Dendritic cell treated with granulocyte-macrophage colony-stimulating factor and Interleukin-4, amounts not matched to agents 40 ng/mL and 50 ng/mL, for 4 days (primary cell): Measurements from ENCODE around the gene RABGAP1L.
"Not testable (repeated sequence)": the region's sequence is repeated elsewhere in the genome, so short reads cannot be mapped to it uniquely, and the experiment has no call there.

Source experiments
- H3K27ac Mint-ChIP-seq: one replicate; pipeline ENCODE4 v1.8.0; 2022; ENCODE audit warnings: mild to moderate bottlenecking, mixed read lengths
- H3K27me3 Mint-ChIP-seq: one replicate; pipeline ENCODE4 v1.8.0; 2022; ENCODE audit warnings: mild to moderate bottlenecking, mixed read lengths
- H3K36me3 Mint-ChIP-seq: one replicate; pipeline ENCODE4 v1.8.0; 2022; ENCODE audit warnings: low read depth, mixed read lengths
- H3K4me1 Mint-ChIP-seq: one replicate; pipeline ENCODE4 v1.8.0; 2022; ENCODE audit warnings: low read depth, mixed read lengths
- H3K4me3 Mint-ChIP-seq: one replicate; pipeline ENCODE4 v1.8.0; 2022; ENCODE audit warnings: mild to moderate bottlenecking, moderate library complexity, mixed read lengths
- H3K9me3 Mint-ChIP-seq: one replicate; pipeline ENCODE4 v1.8.0; 2022; ENCODE audit warnings: mixed read lengths
- intact Hi-C: fragments of 100-400 bp; cut with micrococcal nuclease; formaldehyde crosslinking; loops from one replicate; pipeline ENCODE4 v1.15.0; 2022

RABGAP1L gene

GRCh38 chr1:174161813-174162212 lies 2.5 kb downstream of the RABGAP1L start:
- Mint-ChIP-seq H3K27ac (no peak overlapping the region), H3K4me3 (no peak overlapping the region), H3K4me1 (peaks cover 60% of the 10 kb centered on the region), H3K36me3 (peaks cover 24% of the 10 kb centered on the region), H3K9me3 (no peaks in the 10 kb centered on the region), H3K27me3 (no peaks in the 10 kb centered on the region)
- intact Hi-C loops = loop anchor here (2.0 kb wide), 1 partner anchor 293 kb away; the partner anchor contains the start of gene ZBTB37

DNA sequence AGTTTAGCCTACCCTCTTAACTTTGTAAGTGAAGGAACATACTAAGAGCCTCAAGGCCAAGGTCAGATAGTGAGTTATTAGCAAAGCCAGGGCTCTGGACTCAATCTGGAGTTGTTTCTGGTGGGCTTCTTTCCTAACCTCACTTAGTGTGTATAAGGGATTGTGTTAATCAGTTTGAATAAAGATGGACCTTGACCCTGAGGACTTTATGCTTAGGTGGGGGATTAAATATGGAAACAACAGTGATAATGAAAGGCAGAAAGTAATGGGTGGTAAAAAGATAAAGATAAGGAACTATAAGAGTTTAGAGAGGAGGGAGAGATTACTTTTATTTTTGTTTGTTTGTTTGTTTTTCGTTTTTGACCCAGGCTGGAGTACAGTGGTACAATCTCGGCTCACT lies 5.5 kb downstream of the RABGAP1L start:
- peak overlapping the region; percentile 45 for H3K27ac Mint-ChIP-seq
- H3K4me1 Mint-ChIP-seq = peaks cover 55% of the 10 kb centered on the region
- intact Hi-C loops = no loop called here
- peaks cover 16% of the 10 kb centered on the region for H3K36me3 Mint-ChIP-seq
- no peak overlapping the region for H3K4me3 Mint-ChIP-seq
- H3K27me3 Mint-ChIP-seq = no peaks in the 10 kb centered on the region
- no peaks in the 10 kb centered on the region for H3K9me3 Mint-ChIP-seq

GRCh38 chr1:174165471-174166137 lies 6.3 kb downstream of the RABGAP1L start:
- intact Hi-C loops = no loop called here
- peak overlapping the region; percentile 28 for H3K27ac Mint-ChIP-seq
- no peaks in the 10 kb centered on the region for H3K27me3 Mint-ChIP-seq
- H3K4me3 Mint-ChIP-seq = no peak overlapping the region
- peaks cover 47% of the 10 kb centered on the region for H3K4me1 Mint-ChIP-seq
- peaks cover 11% of the 10 kb centered on the region for H3K36me3 Mint-ChIP-seq
- no peaks in the 10 kb centered on the region for H3K9me3 Mint-ChIP-seq

GRCh38 chr1:174166530-174167264 lies 7.4 kb downstream of the RABGAP1L start:
- Mint-ChIP-seq H3K36me3 (peaks cover 11% of the 10 kb centered on the region), H3K4me3 (no peak overlapping the region), H3K4me1 (peaks cover 38% of the 10 kb centered on the region), H3K27me3 (no peaks in the 10 kb centered on the region), H3K9me3 (no peaks in the 10 kb centered on the region), H3K27ac (peak overlapping the region; percentile 28)
- intact Hi-C loops = no loop called here

DNA sequence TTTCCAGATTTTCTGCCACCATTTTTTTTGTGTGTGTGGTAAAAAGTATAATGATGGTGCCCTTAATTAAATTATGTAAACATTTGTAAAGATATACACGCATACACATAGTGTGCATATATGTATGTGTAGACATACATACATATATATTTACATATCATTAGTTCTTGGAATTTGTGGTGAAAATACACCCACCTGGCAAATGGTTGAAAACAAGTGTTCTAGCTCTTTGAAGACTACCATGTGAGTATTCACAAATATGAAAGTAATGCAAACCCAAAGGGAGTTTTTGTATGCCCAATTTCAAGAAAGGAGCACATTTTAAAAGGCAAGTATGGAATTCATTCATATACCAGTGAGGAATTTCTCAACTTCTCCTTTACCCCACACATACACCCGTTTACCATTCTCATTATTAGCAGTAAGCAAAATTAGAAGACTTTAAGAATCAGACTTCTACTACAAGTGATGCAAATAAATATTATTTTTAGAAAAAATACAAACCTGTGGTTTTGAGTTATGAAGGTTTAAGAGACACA lies 8.0 kb downstream of the RABGAP1L start:
- Mint-ChIP-seq H3K4me1 (peaks cover 41% of the 10 kb centered on the region), H3K27me3 (no peaks in the 10 kb centered on the region), H3K9me3 (no peaks in the 10 kb centered on the region), H3K4me3 (no peak overlapping the region), H3K36me3 (peaks cover 11% of the 10 kb centered on the region), H3K27ac (no peak overlapping the region)
- intact Hi-C loops = no loop called here

DNA sequence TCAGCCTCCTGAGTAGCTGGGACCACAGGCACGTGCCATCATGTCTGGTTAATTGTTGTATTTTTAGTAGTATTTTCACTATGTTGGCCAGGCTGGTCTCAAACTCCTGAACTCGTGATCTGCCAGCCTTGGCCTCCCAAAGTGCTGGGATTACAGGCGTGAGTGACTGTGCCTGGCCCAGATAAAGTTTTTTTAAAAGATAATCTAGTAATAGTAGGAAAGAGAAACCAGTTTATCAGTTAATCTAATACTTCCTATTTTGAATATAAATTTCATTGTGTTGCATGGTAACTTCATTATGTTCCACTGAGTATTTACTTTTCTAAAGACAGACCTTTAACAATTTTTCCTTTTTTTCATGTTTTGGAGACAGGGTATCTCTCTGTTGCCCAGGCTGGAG lies 10.0 kb downstream of the RABGAP1L start:
- H3K27ac Mint-ChIP-seq = no peak overlapping the region
- no peaks in the 10 kb centered on the region for H3K9me3 Mint-ChIP-seq
- H3K4me1 Mint-ChIP-seq = peaks cover 39% of the 10 kb centered on the region
- H3K4me3 Mint-ChIP-seq = no peak overlapping the region
- H3K36me3 Mint-ChIP-seq = peaks cover 11% of the 10 kb centered on the region
- intact Hi-C loops = no loop called here
- no peaks in the 10 kb centered on the region for H3K27me3 Mint-ChIP-seq

GRCh38 chr1:174171073-174171472 lies 11.8 kb downstream of the RABGAP1L start:
- Mint-ChIP-seq H3K4me3 (no peak overlapping the region), H3K27me3 (no peaks in the 10 kb centered on the region), H3K27ac (no peak overlapping the region), H3K4me1 (peaks cover 26% of the 10 kb centered on the region), H3K36me3 (no peaks in the 10 kb centered on the region), H3K9me3 (no peaks in the 10 kb centered on the region)
- intact Hi-C loops = no loop called here

- Mint-ChIP-seq H3K27ac (no peak overlapping the region), H3K4me1 (peaks cover 17% of the 10 kb centered on the region), H3K4me3 (no peak overlapping the region), H3K27me3 (no peaks in the 10 kb centered on the region), H3K9me3 (no peaks in the 10 kb centered on the region), H3K36me3 (peaks cover 12% of the 10 kb centered on the region)
- intact Hi-C loops = no loop called here
Observed at GRCh38 chr1:174174461-174175329, 15.4 kb downstream of the RABGAP1L start.

- H3K27me3 Mint-ChIP-seq, intact Hi-C loops, H3K9me3 Mint-ChIP-seq, H3K4me1 Mint-ChIP-seq, H3K27ac Mint-ChIP-seq, H3K4me3 Mint-ChIP-seq: not testable (repeated sequence)
- peaks cover 12% of the 10 kb centered on the region for H3K36me3 Mint-ChIP-seq
Observed at GRCh38 chr1:174178459-174178858, 19.1 kb downstream of the RABGAP1L start.

DNA sequence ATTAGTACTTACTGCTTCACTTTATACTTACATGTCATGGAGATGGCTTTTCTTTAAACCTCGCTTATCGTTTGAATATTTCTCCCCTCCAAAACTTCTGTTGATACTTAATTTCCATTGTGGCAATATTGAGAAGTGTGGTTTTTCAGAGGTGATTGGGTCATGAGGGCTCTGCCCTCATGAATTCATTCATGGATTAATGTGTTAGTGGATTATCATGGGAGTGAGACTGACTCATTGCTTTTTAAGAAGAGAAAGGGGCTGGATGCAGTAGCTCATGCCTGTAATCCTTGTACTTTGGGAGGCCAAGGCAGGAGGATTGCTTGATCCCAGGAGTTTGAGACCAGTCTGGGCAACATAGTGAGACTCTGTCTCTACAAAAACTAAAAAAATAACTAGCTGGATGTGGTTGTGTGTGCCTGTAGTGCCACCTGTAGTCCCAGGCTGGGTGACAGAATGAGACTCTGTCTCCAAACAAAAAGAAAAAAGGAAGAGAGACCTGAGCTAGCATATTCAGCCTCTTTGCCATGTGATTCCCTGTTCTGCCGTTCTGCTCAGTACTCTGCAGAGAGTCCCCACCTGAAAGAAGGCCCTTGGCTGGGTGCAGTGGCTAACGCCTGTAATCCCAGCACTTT lies 30.2 kb downstream of the RABGAP1L start:
- Mint-ChIP-seq H3K27ac (no peak overlapping the region), H3K4me3 (no peak overlapping the region), H3K27me3 (no peaks in the 10 kb centered on the region), H3K36me3 (no peaks in the 10 kb centered on the region), H3K9me3 (peaks cover 8% of the 10 kb centered on the region), H3K4me1 (peaks cover 8% of the 10 kb centered on the region)
- intact Hi-C loops = no loop called here

GRCh38 chr1:174190691-174191199 lies 31.4 kb downstream of the RABGAP1L start:
- Mint-ChIP-seq H3K9me3 (peaks cover 8% of the 10 kb centered on the region), H3K4me1 (peaks cover 12% of the 10 kb centered on the region), H3K36me3 (no peaks in the 10 kb centered on the region), H3K4me3 (no peak overlapping the region), H3K27me3 (no peaks in the 10 kb centered on the region), H3K27ac (no peak overlapping the region)
- intact Hi-C loops = no loop called here

DNA sequence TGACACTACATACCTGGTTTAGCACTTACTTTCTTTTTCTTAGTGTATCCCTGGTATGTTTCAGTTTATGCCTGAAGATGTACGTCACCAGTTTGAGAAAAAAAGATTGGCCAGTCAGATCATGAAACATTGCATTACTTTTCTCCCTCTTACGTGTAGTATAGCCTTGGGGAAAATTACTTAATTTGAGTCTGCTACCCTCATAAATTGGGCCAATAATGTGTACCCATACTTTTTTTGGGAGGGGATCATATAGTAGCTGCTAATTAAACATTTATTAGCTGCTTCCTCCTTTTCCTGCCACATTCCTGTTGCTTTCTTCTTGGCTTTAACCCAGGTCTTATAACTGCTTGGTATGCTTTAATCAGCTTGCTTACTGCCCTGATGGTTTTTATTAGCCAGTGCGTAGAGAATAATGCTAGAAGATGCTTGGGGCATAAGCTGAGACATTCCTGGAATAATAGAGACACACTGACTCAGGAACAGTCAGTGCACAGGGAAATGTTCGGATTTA lies 32.1 kb downstream of the RABGAP1L start:
- intact Hi-C loops = no loop called here
- no peak overlapping the region for H3K4me3 Mint-ChIP-seq
- no peaks in the 10 kb centered on the region for H3K36me3 Mint-ChIP-seq
- peaks cover 14% of the 10 kb centered on the region for H3K4me1 Mint-ChIP-seq
- no peaks in the 10 kb centered on the region for H3K27me3 Mint-ChIP-seq
- H3K27ac Mint-ChIP-seq = no peak overlapping the region
- peaks cover 8% of the 10 kb centered on the region for H3K9me3 Mint-ChIP-seq

DNA sequence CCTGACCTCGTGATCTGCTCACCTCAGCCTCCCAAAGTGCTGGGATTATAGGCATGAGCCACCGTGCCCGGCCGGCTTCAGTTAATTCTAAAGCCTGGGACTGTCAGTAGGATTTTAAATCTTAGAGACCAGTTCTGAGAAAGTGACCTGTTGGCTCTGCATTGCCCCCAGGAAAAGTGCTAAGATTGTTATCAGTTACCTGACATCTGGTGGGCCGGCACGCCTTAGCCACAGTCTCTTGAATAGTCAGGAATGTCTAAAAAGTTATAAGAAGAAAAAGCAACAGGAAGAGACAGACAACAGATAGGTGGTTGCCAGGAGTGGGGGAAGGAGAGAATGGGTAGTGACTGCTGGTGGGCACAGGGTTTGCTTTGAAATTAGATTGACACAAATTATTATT lies 35.1 kb downstream of the RABGAP1L start:
- Mint-ChIP-seq H3K4me1 (peaks cover 10% of the 10 kb centered on the region), H3K4me3 (no peak overlapping the region), H3K27me3 (no peaks in the 10 kb centered on the region), H3K27ac (no peak overlapping the region), H3K36me3 (no peaks in the 10 kb centered on the region), H3K9me3 (no peaks in the 10 kb centered on the region)
- intact Hi-C loops = no loop called here
